Endometrial microvascular endothelial cells (primary cell): ENCODE measurements around the gene RIT1. TPM values are rescaled to one million over a fixed set of nuclear protein-coding genes. Genes with fewer than 3 reads are reported as not detected.

Experiments
- in situ Hi-C: cut with HindIII; loops from 2 replicates; pipeline ENCODE4 v1.10.0; 2017; ENCODE audit warnings: low sequenced_read_pairs, low pct_unique_long_range_greater_than_20kb; ENCODE audit errors: inconsistent ontology term
- total RNA-seq: library from RNA; depleted of rRNA; stranded (reverse); fragments of >200 nt; gene quantifications from one replicate; pipeline ENCODE4 v1.2.3, GENCODE V29; 2015; ENCODE audit errors: inconsistent ontology term

RIT1 gene, protein sequence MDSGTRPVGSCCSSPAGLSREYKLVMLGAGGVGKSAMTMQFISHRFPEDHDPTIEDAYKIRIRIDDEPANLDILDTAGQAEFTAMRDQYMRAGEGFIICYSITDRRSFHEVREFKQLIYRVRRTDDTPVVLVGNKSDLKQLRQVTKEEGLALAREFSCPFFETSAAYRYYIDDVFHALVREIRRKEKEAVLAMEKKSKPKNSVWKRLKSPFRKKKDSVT
- 22.5 TPM for total RNA-seq

DNA sequence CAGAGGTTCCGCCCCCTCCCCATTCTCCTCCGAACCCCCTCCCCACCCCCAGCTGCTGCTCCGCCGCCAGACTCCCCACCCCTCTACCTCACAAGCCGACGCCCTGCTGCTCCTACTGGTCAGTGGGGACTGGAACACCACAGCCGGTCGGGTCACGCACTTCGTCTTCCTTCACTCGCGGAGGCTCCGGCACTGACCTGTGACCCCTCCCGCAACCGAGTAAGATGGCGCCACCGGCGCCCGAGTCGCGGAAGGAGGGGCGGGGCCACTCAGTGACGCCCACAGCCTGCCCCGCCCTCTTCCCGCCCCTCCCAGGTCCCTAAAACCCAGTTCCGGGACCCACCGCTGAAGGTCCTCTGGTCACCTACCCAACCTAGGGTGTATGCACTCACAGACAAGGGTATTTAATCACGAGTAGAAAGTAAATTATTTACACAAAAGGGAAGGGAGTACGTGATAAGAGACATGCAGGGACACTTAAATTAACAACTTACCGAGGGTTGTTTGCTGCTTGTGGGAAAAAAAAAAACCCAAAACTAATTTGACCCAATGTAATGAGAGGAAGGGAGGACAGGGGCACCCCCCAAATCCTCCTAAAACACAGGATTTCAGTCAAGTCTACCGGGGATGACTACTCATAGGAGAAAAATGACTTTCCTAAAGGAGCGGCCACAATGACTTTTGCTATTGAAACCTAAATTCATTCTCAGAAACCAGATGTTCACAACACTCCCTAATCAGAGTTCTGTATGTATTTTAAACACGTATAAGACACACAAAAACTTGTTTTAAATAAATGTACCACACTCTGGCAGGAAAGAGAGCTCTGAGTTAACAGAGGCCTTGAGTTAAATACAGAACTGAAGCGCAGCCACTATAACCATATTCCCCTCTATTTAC lies at the start of gene RIT1:
Gene RIT1, minus strand, starts transcription at position 194 of the 900 bp plus-strand sequence. CDS start 588 bp downstream, outside the sequence.
- in situ Hi-C loops, result no loop called here

DNA sequence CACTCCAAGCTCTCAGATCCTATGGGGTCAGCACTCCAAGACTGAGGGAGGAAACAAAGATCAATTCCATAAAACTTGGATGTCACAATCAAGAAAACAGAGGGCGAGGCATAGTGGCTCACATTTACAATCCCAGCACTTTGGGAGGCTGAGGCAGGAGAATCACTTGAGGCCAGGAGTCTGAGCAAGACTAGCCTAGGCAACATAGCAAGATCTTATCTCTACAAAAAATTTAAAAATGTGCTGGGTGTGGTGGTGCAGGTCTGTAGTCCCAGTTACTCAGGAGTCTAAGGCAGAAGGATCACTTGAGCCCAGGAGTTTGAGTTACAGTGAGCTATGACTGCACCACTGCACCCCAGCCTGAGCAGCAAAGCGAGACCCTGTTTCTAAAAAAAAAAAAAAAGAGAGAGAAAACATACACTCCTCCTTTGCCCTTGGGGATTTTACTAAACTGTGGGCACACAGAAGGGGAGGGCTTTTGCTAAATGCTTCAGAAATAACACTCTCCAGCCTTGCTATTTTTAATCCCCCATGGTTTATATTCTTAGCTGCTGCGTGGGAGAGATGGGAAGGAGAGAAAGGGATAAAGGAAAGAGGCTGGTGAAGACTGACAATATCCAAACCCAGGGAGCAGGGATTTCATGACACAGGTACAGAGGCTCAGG lies 49.1 kb upstream of the RIT1 start:
- in situ Hi-C loops, result no loop called here

DNA sequence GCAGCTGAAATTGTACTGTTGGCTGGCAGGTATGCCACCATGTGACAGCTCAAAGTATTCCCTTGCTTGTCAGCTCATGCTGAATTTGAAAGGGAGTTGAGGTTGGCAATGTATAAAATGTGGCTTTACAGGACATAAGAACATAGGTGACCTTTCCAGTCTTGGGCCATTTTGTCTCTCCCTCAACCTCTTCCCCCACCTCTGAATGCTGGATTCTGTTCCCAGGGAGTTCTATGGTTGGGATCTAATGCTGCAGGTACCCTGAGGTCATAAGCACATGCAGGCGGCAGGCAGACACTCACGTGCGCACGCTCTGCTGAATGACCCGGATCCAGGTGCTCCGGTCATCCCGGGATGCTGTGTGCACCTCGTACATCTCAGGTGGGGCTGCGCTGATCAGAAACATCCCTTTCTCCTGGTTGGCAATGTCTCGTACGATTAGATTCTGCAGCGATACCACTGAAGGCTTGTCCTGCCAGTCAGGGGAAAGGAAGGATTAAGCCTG lies 46.3 kb upstream of the RIT1 start:
- in situ Hi-C loops, result no loop called here

DNA sequence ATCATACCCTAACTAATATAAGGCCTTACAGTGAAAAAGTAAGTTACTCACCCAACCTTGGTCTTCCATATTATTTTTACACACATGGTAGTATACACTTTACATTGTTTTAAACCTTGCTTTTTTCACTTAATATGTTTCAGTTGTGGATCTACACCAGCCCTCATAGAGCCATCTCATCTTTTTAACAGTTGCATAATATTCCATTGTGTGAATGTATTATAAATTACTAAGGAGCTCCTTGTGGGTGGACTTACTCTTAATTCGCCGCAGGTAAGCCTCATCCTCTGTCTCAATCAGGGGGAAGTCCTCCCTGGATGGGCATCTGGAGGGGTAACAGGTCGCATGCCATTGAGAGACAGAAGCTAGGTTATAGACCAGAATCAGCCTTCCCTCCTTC lies 43.5 kb upstream of the RIT1 start:
- in situ Hi-C loops, result no loop called here

DNA sequence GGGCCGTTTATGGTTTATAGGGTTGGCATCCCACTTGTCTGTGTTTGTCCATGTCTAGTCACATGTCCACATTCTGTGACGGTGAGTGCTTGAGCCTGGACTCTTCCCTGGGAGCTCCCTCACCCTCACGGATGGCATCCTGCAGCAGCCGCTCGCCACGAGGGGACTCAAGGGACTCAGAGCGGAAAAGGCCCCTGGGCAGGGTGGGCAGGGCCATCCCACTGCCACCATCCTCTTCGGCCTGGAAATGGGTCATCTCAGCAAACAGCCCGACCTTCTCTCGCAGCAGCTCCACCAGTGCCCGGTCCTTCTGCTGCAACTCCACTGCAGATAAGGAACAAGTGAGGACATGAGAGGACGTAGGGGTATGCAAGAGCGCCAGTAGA lies 41.3 kb upstream of the RIT1 start:
- in situ Hi-C loops, result no loop called here

DNA sequence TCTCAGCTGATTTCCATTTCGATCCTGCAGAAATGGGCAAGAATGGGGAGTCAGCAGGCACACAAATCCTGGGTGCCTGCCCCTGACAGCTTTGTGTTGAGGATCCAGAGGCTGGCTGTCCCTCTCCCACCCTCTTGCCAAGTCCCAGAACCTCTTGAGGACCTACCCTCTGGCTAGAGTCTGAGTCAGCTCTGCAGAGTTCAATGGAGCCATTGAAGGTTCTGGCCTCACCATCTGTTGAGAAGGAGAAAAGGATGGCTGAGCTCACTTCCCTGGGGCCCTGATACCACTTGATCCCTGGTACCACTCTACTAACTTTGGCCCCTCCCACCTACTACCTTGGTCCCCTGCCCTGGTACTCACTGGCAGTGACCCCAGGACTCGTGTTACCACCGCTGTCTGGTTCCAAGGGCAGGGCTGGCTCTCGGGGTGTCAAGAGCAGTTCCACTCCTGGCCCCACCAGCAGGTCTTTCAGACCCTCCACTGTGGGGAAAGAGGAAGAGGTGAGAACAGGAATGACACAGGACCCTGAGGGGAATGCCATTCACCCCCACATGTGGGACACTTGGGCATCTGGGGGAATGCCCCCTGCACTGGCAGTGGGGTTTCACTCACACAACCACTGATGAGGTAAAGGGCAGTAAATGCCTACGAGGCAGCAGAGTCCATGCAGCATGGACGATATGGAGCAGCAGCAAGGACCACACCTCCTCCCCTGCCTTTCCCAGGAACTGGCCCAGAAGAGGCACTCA lies 40.8 kb upstream of the RIT1 start:
- in situ Hi-C loops, result no loop called here

DNA sequence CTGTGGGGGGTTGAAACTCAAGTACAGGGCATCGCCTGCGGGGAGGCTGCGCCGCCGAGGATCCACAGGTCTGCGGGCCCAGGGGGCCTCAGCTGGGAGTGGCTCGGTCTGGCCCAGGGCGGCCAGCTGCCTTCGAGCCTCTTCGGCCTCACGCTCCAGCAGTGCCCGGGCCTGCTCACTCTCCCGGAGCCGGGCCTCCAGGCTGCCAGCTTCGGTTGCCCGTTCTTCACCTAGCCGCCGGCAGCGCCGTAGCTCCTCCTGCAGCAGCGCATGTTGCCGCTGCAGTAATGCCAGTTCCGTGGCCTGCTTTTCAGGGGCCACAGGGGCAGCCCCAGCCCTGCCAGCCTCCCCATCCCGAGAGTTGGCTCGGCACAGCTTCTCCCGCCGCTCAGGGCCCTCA lies 39.7 kb upstream of the RIT1 start:
- in situ Hi-C loops, result no loop called here

DNA sequence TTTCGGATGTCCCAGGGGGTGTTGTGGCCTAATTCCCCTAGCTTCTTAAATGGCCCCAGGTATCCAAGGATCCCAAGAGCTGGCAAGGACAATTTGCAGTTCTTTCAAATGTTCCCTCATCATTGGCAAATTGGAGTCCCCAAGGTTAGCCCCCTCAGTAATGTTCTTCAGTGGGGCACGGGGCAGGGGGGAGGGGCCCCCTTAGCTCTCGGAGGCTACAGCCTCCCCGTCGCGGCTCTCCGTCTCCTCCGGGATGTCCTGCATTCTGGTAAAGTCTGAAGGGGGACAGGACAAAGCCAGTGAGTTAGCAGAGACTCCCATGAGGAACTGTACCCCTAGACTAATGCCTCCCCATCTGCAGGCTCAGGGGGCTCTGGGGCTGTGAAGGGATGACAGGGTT lies 36.6 kb upstream of the RIT1 start:
- in situ Hi-C loops, result no loop called here

DNA sequence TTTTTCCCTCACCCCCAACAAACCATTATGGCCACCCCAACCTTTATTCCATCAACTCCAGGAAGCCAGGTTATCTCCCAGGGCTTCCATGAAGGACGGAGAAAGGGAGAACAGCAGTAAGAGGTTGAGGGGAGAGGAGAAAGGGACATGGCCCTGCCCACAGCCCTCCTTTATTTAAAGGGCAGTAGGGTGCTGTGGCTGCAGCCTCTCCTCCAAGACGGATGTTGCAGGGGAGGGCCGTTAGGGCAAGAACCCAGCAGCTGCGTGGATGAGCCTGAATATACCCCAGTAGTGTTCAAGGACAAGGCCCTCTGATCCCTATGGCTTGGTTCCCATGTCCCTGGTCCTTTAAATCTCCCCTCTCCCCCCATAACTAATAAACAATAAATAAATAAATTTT lies 36.1 kb upstream of the RIT1 start:
- in situ Hi-C loops, result no loop called here

DNA sequence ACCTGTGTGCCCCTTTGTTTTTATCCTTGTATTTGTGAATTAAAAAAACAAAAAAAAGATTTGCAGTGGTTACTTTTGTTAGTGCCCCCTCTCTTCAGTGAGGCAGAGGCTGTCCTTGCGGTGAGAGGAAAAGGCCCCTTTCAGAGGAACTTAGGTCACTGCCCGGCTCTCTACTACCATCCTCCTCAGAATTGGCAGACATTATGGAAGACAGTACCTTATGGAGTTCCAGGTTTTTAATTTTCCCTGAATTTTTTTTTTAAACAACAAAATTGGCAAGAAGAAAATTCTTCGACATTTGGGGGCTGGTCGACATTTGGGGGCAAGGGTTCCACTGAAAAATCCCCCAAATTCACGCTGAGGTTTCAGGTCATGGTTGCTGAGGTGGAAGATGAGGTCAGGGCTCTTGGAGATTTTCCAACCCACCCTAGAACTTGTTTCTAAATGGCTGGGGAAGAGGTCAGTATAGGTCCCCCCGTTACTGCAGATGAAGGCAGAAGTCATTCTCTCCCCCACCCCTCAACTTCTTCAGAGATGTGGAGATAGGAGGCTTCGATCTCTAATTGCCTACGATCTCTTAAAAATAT lies 35.6 kb upstream of the RIT1 start:
- in situ Hi-C loops, result no loop called here

DNA sequence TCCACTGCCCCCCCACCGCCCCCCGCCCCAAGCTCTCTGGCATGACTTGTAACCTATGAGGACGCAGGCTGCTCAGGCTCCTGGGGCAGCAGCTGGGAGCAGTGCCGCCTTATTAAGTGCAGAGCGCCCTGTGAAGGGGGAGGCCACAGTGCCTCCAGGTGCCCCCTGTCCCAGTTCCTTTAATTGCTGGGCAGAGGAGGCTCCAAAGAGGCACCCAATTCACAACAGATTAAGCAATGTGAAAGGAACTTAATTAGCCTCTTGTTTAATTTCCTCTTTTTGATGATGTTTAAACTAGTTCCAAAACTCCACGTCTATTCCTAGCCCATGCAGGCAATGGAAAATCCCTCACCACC lies 33.3 kb upstream of the RIT1 start:
- in situ Hi-C loops, result no loop called here

DNA sequence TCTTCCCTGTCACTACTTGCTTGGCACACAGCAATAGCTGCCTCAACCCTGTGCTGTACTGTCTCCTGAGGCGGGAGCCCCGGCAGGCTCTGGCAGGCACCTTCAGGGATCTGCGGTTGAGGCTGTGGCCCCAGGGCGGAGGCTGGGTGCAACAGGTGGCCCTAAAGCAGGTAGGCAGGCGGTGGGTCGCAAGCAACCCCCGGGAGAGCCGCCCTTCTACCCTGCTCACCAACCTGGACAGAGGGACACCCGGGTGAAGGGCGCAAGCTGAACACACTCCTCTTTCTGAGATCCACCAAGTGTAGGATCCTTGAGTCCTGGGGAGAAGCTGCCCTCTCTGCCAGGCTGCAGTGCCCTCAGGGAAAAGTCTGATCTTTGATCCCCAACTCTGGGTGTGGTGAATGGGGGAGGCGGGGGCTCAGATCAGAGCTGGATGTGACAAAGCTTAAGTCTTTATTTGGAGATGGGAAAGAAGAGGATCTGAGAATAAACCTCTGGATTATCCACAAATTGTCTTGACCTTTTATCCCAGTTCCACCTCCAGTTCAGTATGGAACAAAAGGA lies 31.5 kb upstream of the RIT1 start:
- in situ Hi-C loops, result no loop called here

DNA sequence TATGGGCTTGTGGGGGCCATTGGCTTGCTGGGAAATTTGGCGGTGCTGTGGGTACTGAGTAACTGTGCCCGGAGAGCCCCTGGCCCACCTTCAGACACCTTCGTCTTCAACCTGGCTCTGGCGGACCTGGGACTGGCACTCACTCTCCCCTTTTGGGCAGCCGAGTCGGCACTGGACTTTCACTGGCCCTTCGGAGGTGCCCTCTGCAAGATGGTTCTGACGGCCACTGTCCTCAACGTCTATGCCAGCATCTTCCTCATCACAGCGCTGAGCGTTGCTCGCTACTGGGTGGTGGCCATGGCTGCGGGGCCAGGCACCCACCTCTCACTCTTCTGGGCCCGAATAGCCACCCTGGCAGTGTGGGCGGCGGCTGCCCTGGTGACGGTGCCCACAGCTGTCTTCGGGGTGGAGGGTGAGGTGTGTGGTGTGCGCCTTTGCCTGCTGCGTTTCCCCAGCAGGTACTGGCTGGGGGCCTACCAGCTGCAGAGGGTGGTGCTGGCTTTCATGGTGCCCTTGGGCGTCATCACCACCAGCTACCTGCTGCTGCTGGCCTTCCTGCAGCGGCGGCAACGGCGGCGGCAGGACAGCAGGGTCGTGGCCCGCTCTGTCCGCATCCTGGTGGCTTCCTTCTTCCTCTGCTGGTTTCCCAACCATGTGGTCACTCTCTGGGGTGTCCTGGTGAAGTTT lies 30.8 kb upstream of the RIT1 start:
- in situ Hi-C loops, result no loop called here

DNA sequence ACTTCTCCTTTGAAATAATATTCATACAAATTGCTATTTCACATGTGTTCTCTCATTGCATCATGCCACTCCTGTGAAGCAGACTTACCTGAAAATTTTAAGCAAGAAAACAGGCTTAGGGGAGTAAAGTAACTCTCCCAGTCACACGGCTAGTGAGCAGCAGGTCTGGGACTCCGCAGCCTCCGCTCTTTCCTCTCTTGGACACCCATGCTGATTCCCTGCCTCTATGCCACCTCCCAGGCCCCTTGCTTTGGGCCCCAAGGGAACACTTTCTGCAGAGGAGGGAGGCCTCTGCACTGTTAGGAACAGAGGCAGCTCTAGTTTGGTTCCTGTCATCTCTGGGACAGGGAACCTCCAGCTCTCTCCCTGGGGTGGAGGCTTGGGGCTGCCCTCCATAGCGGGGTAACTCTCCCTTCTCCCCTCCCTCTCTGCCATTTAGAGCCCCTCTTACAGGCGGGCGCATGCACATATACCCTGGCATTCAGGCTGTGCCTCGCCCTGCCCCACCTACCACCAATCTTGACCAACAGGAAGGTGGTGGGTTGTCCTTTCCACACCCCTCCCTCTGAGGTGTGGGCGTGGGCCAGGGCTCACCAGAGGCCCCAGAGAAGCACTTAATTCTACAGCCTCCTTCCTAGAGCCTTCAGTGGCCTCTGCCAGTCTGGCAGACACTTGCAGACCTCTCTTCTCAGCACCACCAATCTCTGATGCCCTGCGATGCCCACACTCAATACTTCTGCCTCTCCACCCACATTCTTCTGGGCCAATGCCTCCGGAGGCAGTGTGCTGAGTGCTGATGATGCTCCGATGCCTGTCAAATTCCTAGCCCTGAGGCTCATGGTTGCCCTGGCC lies 30.1 kb upstream of the RIT1 start, which contains the start of gene RXFP4:
Gene RXFP4, plus strand, starts transcription at position 646 of the 852 bp plus-strand sequence. Its CDS starts 72 bp downstream, at position 718.
- in situ Hi-C loops, result no loop called here

DNA sequence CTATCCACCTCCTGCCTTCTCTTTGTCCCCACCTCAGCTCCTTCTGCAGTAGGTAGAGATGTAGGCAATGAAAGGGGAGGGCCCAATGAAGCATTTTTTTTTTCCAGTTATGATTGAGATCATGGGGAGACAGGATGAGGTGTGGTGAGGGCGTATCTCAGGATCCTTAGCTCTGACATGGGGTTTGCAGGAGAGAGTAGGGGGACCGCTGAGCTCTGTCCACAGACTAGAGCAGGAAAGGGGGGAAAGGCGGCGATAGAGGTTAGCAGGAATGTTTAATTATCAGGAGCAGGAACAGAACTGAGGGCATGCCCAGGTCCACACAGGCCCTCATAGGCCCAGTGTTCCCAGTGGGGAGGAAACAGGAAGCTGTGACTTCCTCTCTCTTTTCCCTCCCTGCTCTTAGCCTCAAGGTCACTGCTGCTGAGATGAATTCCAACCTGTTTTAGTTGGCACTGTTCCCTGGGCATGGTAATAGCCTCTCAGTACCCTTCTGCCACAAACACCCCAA lies 29.4 kb upstream of the RIT1 start:
- in situ Hi-C loops, result no loop called here

DNA sequence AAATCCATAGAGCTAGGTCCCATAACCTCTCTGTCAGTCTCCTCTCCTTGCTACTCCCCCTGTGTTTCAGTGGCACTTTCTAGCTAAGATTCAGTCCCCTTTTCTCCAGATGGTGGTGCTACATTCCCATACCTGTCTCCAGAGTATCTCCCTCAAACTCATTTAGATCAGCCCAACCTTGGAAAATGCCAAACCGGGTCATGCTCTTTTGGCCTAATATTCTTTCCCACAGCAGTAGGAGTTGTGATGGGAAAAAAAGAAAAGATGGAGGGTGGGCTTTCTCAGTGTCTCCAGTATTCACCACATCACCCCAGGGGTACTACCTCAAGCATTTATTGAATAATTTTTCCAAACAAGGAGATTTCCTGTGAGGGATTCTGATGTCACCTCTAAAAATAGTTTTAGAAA lies 27.1 kb upstream of the RIT1 start:
- in situ Hi-C loops, result no loop called here
